GM18511 (cell line): ENCODE data around the gene TOMM5.
A peak's percentile ranks its signal among the peaks of the same experiment; 100 is the strongest.
"Not testable (repeated sequence)": the region's sequence is repeated elsewhere in the genome, so short reads cannot be mapped to it uniquely, and the experiment has no call there.

Experiments
- ATAC-seq: cut with Tn5 transposase; IDR thresholded peaks from one replicate; pipeline ENCODE4 v1.9.1; 2021; ENCODE audit warnings: mild to moderate bottlenecking, moderate library complexity; ENCODE audit not compliant: unreplicated experiment

Gene TOMM5

GRCh38 chr9:37617161-37617560, 24.8 kb upstream of the TOMM5 start:
- ATAC-seq = no peak

- ATAC-seq = no peak
These were observed 19.6 kb upstream of the TOMM5 start for GRCh38 chr9:37611961-37612360.

GRCh38 chr9:37611014-37611413, 18.6 kb upstream of the TOMM5 start:
- ATAC-seq = no peak

DNA sequence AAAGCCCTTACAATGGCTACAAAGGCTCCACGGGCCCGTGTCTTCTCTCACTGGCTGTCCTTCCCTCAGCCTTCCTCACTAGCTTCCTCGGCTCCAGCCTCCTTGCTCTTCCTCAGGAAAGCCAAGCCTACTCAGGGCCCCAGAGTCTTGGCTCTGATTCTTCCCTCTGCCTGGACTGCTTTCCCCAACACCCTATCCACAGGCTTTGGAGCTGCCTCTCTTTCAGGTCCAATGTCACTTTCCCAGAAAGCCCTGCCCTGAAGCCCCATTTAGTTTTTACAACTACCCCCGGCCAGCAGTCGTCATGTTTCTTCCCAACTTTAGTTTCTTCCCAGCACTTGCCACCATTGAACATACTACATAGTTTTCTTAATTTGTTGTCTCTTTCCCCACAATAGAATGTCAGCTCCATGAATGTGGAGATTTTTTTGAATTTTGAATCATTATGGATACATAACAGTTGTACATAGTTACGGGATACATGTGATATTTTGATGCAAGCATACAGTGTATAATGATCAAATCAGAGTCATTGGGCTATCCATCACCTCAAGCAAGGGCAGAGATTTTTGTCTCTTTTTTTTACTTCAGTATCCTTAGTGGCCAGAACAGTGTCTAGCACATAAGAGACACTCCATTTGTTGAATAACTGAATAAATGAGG, 17.5 kb upstream of the TOMM5 start:
- no peak for ATAC-seq

GRCh38 chr9:37608250-37608649, 15.9 kb upstream of the TOMM5 start:
- no peak for ATAC-seq

- ATAC-seq = no peak
These were observed 11.9 kb upstream of the TOMM5 start for GRCh38 chr9:37604296-37604695.

DNA sequence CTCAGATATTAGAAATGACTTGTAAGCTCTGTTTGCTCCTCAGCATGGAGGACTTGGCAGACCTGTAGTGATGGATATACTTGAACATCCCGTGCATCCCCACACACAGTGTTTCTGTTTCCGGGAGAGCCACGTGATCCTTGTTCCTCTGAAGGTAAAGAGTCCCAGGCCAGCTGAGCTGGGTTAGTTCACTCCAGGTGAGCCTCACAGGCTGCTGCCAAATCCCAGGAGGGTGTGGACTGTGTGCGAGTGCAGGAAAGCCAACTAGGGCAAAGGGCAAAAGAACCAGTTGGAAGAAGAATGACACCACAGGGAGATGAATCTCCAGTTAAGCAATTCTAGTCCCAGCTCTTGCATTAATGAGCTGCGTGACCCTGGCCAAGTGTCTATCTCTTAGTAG, 10.4 kb upstream of the TOMM5 start:
- no peak for ATAC-seq

DNA sequence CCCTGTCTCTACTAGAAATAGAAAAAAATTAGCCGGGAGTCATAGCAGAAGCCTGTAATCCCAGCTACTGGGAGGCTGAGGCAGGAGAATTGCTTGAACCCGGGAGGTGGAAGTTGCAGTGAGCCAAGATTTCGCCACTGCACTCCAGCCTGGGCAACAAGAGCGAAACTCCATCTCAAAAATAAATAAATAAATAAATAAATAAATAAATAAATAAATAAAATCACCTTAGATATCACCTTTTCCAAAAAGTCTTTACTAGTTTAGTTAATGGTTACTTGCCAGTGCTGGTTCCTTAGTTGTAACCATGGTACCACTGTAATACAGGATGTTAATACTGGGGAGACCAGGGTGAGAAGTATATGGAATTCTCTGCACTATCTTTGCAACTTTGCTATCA, 9.7 kb upstream of the TOMM5 start:
- not testable (repeated sequence) for ATAC-seq

GRCh38 chr9:37596504-37596903, 4.1 kb upstream of the TOMM5 start:
- no peak for ATAC-seq

DNA sequence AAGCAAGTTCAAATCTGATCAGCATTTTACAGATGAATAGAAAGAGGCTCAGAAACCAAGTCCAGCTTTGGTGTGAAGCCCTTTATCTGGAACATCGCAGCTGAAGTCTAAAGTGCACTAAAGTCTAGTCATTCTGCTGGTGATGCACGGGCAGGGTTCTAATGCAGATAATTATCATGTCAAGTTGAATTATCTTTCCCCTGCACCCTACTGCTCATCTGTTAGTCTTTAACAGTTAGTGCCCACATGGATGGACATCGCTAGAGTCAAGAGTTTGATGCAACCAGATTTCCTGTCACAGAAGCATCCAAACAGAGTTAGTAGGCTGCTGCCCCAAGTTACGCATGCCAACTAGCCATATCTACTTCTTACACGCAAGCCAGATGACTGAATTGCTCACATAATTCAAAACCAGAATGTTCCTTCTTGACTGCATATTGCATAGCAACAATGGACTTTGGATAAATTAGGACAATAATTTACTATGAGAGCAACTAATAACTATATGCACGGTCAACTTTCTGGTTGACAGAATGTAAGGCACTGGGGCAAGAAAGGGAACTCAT, 1.6 kb upstream of the TOMM5 start:
- no peak for ATAC-seq

DNA sequence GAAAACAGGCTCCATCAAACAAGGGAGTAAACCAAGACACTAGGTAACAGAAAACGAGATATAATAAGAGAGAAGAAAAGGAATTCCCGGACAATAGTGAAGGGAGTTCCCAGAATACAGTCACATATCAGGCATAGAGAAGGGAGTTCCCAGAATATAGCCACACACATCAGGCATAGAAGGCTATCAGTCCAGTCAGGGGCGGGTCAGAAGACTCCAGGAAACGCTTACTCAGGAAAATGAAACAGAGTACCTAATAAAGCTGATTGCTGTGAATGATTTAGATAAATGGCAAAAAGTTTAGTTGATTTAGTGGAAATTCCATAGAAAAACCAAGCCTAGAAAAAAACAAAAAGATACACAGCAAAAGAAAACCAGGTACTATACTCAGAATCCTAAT, 4.9 kb downstream of the TOMM5 start:
- no peak for ATAC-seq

DNA sequence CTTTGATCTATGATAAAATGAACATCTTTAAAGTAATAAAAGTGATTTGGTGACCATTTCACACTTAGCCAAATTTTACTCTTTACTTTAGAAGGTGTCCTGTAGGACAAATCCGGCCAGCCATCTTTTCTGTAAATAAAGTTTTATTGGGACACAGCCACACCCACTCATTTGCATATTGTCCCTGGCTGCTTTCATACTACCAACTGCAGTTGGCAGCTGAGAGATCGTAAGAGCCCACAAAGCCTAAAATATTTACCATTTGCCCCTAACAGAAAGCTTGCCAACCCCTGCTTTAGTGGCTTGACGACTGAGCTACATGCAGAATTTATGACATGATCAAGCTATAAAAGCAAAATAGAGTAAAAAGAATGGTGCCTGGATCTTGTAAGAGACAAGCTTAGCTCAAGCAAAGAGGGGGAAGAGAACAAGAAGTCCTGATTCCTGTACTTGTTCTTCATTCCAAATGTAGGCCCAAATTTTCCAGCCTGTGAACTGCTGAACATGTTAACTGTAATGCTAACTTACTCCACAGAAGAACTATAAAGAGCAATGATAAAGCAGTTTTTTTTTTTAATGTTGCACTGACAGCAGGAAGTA, 8.8 kb downstream of the TOMM5 start:
- ATAC-seq = no peak

- ATAC-seq = no peak
These were observed 9.7 kb downstream of the TOMM5 start for GRCh38 chr9:37582548-37583157.

GRCh38 chr9:37575921-37576721, 16.3 kb downstream of the TOMM5 start, which contains the start of gene FBXO10:
Gene FBXO10 (minus strand): TSS chr9:37576380. CDS start chr9:37541768, 34,612 bp downstream.
- ATAC-seq = peak; percentile 81

DNA sequence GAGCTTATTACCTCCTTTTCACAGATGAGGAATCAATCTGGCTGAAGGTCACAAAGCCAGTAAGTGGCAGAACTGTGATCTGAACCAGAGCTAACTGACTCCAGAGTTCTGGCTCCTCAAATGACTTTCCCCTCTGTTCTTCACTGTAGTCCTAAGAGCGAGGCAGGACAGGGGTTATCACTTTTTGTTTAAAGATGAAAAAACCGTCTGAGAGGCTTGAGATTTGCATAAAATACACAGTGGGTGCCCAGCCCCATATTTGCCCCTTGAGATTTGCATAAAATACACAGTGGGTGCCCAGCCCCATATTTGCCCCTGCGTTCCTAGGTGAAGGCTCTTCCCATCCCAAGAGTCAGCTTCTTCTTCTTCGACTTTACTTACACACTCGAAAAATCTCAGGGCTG, 16.9 kb downstream of the TOMM5 start:
- ATAC-seq = peak; percentile 62

DNA sequence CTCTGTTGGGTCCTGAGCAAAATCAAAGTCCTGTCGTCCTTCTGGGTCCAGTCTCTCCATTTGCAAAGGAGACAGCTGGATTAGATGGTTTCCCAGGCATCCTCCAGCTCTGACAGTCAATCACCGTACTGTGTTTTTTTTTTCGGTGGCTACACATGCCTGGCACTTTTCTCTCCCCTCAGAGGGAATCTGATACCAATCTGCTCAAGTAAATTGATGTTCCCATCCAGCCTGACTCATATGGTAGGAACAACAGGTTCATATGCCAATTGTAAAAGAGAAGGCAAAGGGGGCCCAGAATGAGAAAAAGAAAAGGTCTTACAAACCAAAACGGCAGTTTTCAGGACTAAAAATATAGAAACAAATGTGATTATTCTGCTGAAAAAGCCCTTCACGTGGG, 17.4 kb downstream of the TOMM5 start:
- no peak for ATAC-seq

GRCh38 chr9:37574241-37574721, 18.1 kb downstream of the TOMM5 start:
- no peak for ATAC-seq

DNA sequence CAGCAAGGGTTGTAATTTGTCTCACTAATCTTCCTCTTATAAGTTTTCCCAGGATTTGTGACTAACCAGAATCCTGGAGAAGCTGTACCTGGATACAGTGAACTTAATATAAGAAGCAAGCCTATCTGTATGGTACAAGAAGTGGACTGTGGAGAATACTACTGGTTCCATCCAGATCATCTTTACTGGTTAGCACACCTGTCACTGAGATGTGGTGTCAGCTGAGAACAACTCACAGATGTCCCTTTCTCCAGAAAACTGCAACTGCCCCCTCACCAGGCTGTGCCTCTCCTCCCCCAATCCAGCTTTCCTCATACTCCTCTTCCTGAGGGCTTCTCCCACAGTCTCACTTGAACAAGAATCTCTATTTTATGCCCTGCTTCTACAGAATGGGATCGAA, 21.1 kb downstream of the TOMM5 start:
- no peak for ATAC-seq

DNA sequence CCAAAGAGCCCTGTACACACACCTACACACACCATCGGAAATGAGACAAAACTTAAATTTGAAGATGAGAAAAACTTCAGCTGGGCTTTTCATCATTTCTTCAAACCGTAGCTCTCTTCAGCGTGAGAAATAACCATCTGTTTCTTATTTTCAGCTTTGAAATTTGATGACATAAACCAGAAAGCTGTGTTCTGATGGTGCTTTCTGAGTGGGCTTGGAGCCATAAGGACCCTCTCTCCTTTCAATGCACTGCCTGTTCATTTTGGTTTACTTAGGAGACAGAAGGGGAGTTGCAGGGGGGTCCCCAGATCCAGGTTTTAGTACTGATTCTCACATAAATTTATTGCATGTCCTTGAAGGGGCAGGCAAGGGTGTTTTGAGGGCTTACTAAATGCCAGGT, 25.7 kb downstream of the TOMM5 start:
- ATAC-seq = no peak

- peak; percentile 85 for ATAC-seq
These were observed 26.5 kb downstream of the TOMM5 start for GRCh38 chr9:37565661-37566618.
